GM12801 (cell line): ENCODE data around the gene GLYATL1.

Experiments used
- CTCF ChIP-seq: IDR thresholded peaks from one replicate; pipeline ENCODE4 v1.5.1; 2011; ENCODE audit warnings: control low read depth; ENCODE audit not compliant: insufficient read length; ENCODE audit errors: extremely low read depth

The GLYATL1 gene

GRCh38 chr11:58905721-58906547 lies 33.4 kb upstream of the GLYATL1 start:
- no peak for TF ChIP-seq CTCF

GRCh38 chr11:58907780-58908179 lies 31.5 kb upstream of the GLYATL1 start:
- no peak for TF ChIP-seq CTCF

- no peak for TF ChIP-seq CTCF
Measured at GRCh38 chr11:58912124-58912523, 27.2 kb upstream of the GLYATL1 start.

GRCh38 chr11:58913685-58914084 lies 25.6 kb upstream of the GLYATL1 start:
- TF ChIP-seq CTCF: no peak

- TF ChIP-seq CTCF: no peak
Measured at GRCh38 chr11:58914821-58915543, 24.3 kb upstream of the GLYATL1 start.

GRCh38 chr11:58916637-58917036 lies 22.7 kb upstream of the GLYATL1 start:
- no peak for TF ChIP-seq CTCF

- no peak for TF ChIP-seq CTCF
Measured at GRCh38 chr11:58917159-58917783, 22.0 kb upstream of the GLYATL1 start.
